GM23338 (cell line): Measurements from ENCODE around the gene LMX1B. TPM values are rescaled to one million over a fixed set of nuclear protein-coding genes. Genes with fewer than 3 reads are reported as not detected.

Experiments
- polyA plus RNA-seq: library from polyadenylated mRNA; unstranded; fragments of >200 nt; fragmentation: Nextera tagmentation; extraction: Ambion mirVana; gene quantifications from 2 replicates; pipeline ENCODE4 v1.2.1, GENCODE V29; 2016
- total RNA-seq: library from RNA; depleted of rRNA; stranded (reverse); fragments of >200 nt; shearing (Covaris generic); gene quantifications from 2 replicates; pipeline ENCODE4 v1.2.3, GENCODE V29; 2014; rRNA removed

LMX1B gene
- total and polyA plus RNA-seq, 2 experiments from 2014 or later, result 0.08 to 0.21 TPM

Other genes starting within 250 kb of the LMX1B start
- 11.8 and 12.7 TPM in 2 replicates for gene ZBTB43, start 191.1 kb downstream of the LMX1B start, total RNA-seq
- gene ZBTB43, start 191.1 kb downstream of the LMX1B start, polyA plus RNA-seq, result 8.8 and 9.7 TPM in 2 replicates
- gene ZBTB34, start 246.7 kb downstream of the LMX1B start, total RNA-seq, result 21.9 and 23.7 TPM in 2 replicates
- 5.5 and 6.4 TPM in 2 replicates for gene ZBTB34, start 246.7 kb downstream of the LMX1B start, polyA plus RNA-seq